NK-92 (cell line): Measurements from ENCODE around the gene SMIM7.

ENCODE experiments used
- DNase-seq: peaks from one replicate; lab custom pipeline; 2025; ENCODE audit not compliant: unreplicated experiment; lab: John Stamatoyannopoulos, UW

Gene SMIM7

DNA sequence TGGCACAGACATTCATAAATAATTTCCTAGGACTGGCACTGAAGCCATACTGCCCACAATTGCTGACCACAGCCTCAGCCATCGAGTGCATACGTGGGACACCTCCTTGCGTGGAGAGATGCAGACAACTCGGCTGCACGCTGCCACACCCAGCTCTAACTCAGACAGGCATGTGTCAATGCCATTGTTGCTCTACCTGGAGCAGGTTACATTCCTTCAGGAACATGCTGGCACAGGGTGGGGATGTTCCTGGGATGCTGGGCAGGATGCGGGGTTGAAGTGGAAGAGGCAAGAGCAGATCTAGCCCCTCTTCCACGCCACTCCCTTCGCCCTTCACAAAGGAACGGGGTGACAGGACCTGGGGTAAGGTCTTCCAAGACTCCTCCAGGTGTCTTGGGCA is 63.5 kb downstream of the SMIM7 start:
- DNase-seq, result no peak
